H1 (cell line): ENCODE measurements around the gene PLK3. TPM values are rescaled to one million over a fixed set of nuclear protein-coding genes. Genes with fewer than 3 reads are reported as not detected.

Experiments used
- CTCF ChIA-PET: fragments of 300-600 bp; sonication (Branson Sonifier 250); formaldehyde crosslinking; loops from one replicate; lab custom pipeline; 2021; ENCODE audit not compliant: partially characterized antibody; lab: Charles Lee
- POLR2A ChIA-PET: fragments of 300-600 bp; sonication (Branson Sonifier 250); formaldehyde crosslinking; loops from one replicate; lab custom pipeline; 2021; ENCODE audit warnings: inconsistent platforms; ENCODE audit not compliant: partially characterized antibody; lab: Charles Lee
- DNase-seq, 2 experiments: peaks; one replicate each; pipeline versions ENCODE4 v3.0.0 to v3.0.0-alpha.2; 2010 to 2022; ENCODE audit warnings: low spot score in 2 of 2, low read depth in 1 of 2, mixed read lengths in 1 of 2
- FAIRE-seq: peaks from 2 replicates; lab custom pipeline; 2011; peaks lifted over from hg19 to GRCh38; lab: Jason Lieb, UNC
- H2AFZ ChIP-seq: 2 replicates; pipeline ENCODE4 v1.8.1; 2012; ENCODE audit warnings: low read length, inconsistent platforms
- H2AK5ac ChIP-seq: 2 replicates; pipeline ENCODE4 v1.6.1; 2013; ENCODE audit warnings: low read depth, low read length
- H2BK120ac ChIP-seq: replicated peaks from 2 replicates; pipeline ENCODE3; 2013; ENCODE audit warnings: low read depth, low read length, inconsistent platforms
- H2BK12ac ChIP-seq: 2 replicates; pipeline ENCODE4 v1.6.1; 2013; ENCODE audit warnings: low read depth, low read length
- H2BK15ac ChIP-seq: 2 replicates; pipeline ENCODE4 v1.6.1; 2013; ENCODE audit warnings: low read length
- H2BK20ac ChIP-seq: 2 replicates; pipeline ENCODE4 v1.6.1; 2013; ENCODE audit warnings: low read length
- H2BK5ac ChIP-seq: 2 replicates; pipeline ENCODE4 v1.6.1; 2013; ENCODE audit warnings: low read depth, low read length
- H3K14ac ChIP-seq: 2 replicates; pipeline ENCODE4 v1.6.1; 2013; ENCODE audit warnings: inconsistent platforms; ENCODE audit not compliant: insufficient read length
- H3K18ac ChIP-seq: 2 replicates; pipeline ENCODE4 v1.6.1; 2013; ENCODE audit warnings: low read length; ENCODE audit errors: extremely low read depth
- H3K23ac ChIP-seq: 2 replicates; pipeline ENCODE4 v1.6.1; 2013; ENCODE audit warnings: inconsistent platforms; ENCODE audit not compliant: insufficient read length
- H3K23me2 ChIP-seq: 2 replicates; pipeline ENCODE4 v1.6.1; 2013; ENCODE audit warnings: low read depth, low read length
- H3K27ac ChIP-seq: 2 replicates; pipeline ENCODE4 v1.6.1; 2011; ENCODE audit warnings: low read depth, low read length, inconsistent platforms
- H3K27me3 ChIP-seq, 4 experiments: replicated peaks in 1 of 4; 1 replicate in 1 of 4; 2 replicates in 3 of 4; pipeline versions ENCODE4 v1.6.1 to v1.8.1; 2011 to 2013; ENCODE audit warnings: low read length in 3 of 4, mild to moderate bottlenecking in 3 of 4, inconsistent platforms in 2 of 4, mixed read lengths in 2 of 4, moderate library complexity in 1 of 4; ENCODE audit not compliant: control insufficient read depth in 3 of 4, insufficient read depth in 3 of 4; ENCODE audit errors: extremely low read depth in 1 of 4
- H3K36me3 ChIP-seq, 4 experiments: 2 replicates each; pipeline versions ENCODE4 v1.6.1 to v1.8.1; 2011 to 2013; ENCODE audit warnings: mild to moderate bottlenecking in 4 of 4, low read length in 3 of 4, moderate library complexity in 2 of 4, control low read depth in 1 of 4, inconsistent platforms in 1 of 4; ENCODE audit not compliant: insufficient read depth in 4 of 4, control insufficient read depth in 2 of 4
- H3K4ac ChIP-seq: replicated peaks from 2 replicates; pipeline ENCODE3; 2013; ENCODE audit warnings: low read length, low read depth, mixed read lengths, inconsistent platforms; ENCODE audit not compliant: insufficient read length
- H3K4me1 ChIP-seq, 4 experiments: replicated peaks in 1 of 4; 1 replicate in 1 of 4; 2 replicates in 3 of 4; pipeline versions ENCODE4 v1.6.1 to v1.8.1; 2011 to 2013; ENCODE audit warnings: low read length in 3 of 4, inconsistent platforms in 2 of 4, mixed read lengths in 1 of 4; ENCODE audit not compliant: insufficient read depth in 4 of 4, control insufficient read depth in 3 of 4
- H3K4me2 ChIP-seq, 2 experiments: 2 replicates each; pipeline versions ENCODE4 v1.6.1 to v1.8.1; 2011 to 2013; ENCODE audit warnings: low read depth in 2 of 2, low read length in 2 of 2, control low read depth in 1 of 2, inconsistent platforms in 1 of 2, mild to moderate bottlenecking in 1 of 2; ENCODE audit not compliant: insufficient read depth in 1 of 2
- H3K4me3 ChIP-seq, 4 experiments: fragments of 200-600, 300-600 bp in 1 of 4; sonication (generic), shearing (Covaris generic), sonication (Bioruptor Twin) in 1 of 4; 2 replicates each; pipeline versions ENCODE4 v1.5.1 to v1.8.1; 2011 to 2016; ENCODE audit warnings: low read length in 4 of 4, low read depth in 3 of 4, control low read depth in 2 of 4, inconsistent platforms in 2 of 4, mild to moderate bottlenecking in 2 of 4, mixed read lengths in 1 of 4, moderate library complexity in 1 of 4; ENCODE audit not compliant: insufficient read depth in 2 of 4; ENCODE audit errors: extremely low read depth in 1 of 4
- H3K56ac ChIP-seq: replicated peaks from 2 replicates; pipeline ENCODE3; 2013; ENCODE audit warnings: low read depth, mild to moderate bottlenecking, mixed read lengths, low read length, inconsistent platforms; ENCODE audit not compliant: insufficient read length
- H3K79me1 ChIP-seq: 2 replicates; pipeline ENCODE4 v1.6.1; 2013; ENCODE audit warnings: low read depth, low read length, control low read depth
- H3K79me2 ChIP-seq, 2 experiments: 2 replicates each; pipeline versions ENCODE4 v1.6.1 to v1.8.1; 2012 to 2013; ENCODE audit warnings: low read length in 2 of 2, mild to moderate bottlenecking in 2 of 2, inconsistent platforms in 1 of 2; ENCODE audit not compliant: insufficient read depth in 2 of 2, control insufficient read depth in 1 of 2
- H3K9ac ChIP-seq, 4 experiments: replicated peaks in 1 of 4; 1 replicate in 1 of 4; 2 replicates in 3 of 4; pipeline versions ENCODE4 v1.6.1 to v1.8.1; 2011 to 2013; ENCODE audit warnings: low read depth in 3 of 4, low read length in 3 of 4, control low read depth in 2 of 4, mild to moderate bottlenecking in 2 of 4, moderate library complexity in 2 of 4, inconsistent platforms in 1 of 4; ENCODE audit errors: extremely low read depth in 1 of 4
- H3K9me3 ChIP-seq, 2 experiments: 2 replicates each; pipeline versions ENCODE4 v1.6.1 to v1.8.1; 2012 to 2013; ENCODE audit warnings: mild to moderate bottlenecking in 2 of 2, moderate library complexity in 2 of 2, control low read depth in 1 of 2, inconsistent platforms in 1 of 2, low read depth in 1 of 2, low read length in 1 of 2, mixed read lengths in 1 of 2; ENCODE audit not compliant: insufficient read depth in 2 of 2
- H4K20me1 ChIP-seq, 2 experiments: replicated peaks in 1 of 2; 2 replicates each; pipeline versions ENCODE3 to v1.8.1; 2011 to 2013; ENCODE audit warnings: inconsistent platforms in 2 of 2, low read length in 2 of 2, mild to moderate bottlenecking in 1 of 2; ENCODE audit not compliant: insufficient read depth in 2 of 2, control insufficient read depth in 1 of 2
- H4K5ac ChIP-seq: 2 replicates; pipeline ENCODE4 v1.6.1; 2013; ENCODE audit warnings: low read length, low read depth, mixed read lengths, inconsistent platforms; ENCODE audit not compliant: insufficient read length
- H4K8ac ChIP-seq: 2 replicates; pipeline ENCODE4 v1.8.0; 2013; ENCODE audit warnings: mild to moderate bottlenecking, moderate library complexity, low read length, inconsistent platforms; ENCODE audit not compliant: insufficient read depth; ENCODE audit errors: extremely low read depth
- H4K91ac ChIP-seq: replicated peaks from 2 replicates; pipeline ENCODE3; 2013; ENCODE audit warnings: low read length, mixed read lengths, inconsistent platforms; ENCODE audit not compliant: insufficient read length
- WGBS, 2 experiments: shearing (Covaris generic) in 1 of 2; methylation state at CpG; one replicate each; pipeline versions ENCODE4 v1.1.6 to v1.1.7; 2013 to 2015; ENCODE audit warnings: low lambda C conversion rate in 2 of 2, mixed read lengths in 2 of 2, inconsistent platforms in 1 of 2, low coverage in 1 of 2, missing lambda C conversion rate in 1 of 2; ENCODE audit not compliant: insufficient replicate concordance in 2 of 2, insufficient coverage in 1 of 2, insufficient read length in 1 of 2; ENCODE audit errors: extremely low coverage in 1 of 2, missing lambda C conversion rate in 1 of 2; 5-methylcytosine and 5-hydroxymethylcytosine counted together
- polyA plus RNA-seq, 7 experiments: library from polyadenylated mRNA; depleted of rRNA in 3 of 7; stranded (reverse) in 5 of 7; unstranded in 2 of 7; fragments of >200 nt in 5 of 7; fragments of 200-250 nt in 2 of 7; gene quantifications; 1 replicate in 5 of 7; 2 replicates in 1 of 7; 4 replicates in 1 of 7; pipeline versions ENCODE4 v1.2.1 to v1.2.3, GENCODE V29; 2011 to 2013; ENCODE audit warnings: missing spikeins in 2 of 7, mixed read lengths in 2 of 7
- total RNA-seq: library from RNA; stranded (reverse); fragmentation: NEBNext Ultra II Directional; extraction: Animal tissue kit (Norgen Biotek cat#: 25700); gene quantifications from 2 replicates; pipeline ENCODE4 v1.2.1, GENCODE V29; 2021

Gene PLK3
- total and polyA plus RNA-seq, 2 of the 8 experiments (the other 6 are each of a cell fraction or from before 2014, with no cell fraction given), result 7.9 to 12.3 TPM

DNA sequence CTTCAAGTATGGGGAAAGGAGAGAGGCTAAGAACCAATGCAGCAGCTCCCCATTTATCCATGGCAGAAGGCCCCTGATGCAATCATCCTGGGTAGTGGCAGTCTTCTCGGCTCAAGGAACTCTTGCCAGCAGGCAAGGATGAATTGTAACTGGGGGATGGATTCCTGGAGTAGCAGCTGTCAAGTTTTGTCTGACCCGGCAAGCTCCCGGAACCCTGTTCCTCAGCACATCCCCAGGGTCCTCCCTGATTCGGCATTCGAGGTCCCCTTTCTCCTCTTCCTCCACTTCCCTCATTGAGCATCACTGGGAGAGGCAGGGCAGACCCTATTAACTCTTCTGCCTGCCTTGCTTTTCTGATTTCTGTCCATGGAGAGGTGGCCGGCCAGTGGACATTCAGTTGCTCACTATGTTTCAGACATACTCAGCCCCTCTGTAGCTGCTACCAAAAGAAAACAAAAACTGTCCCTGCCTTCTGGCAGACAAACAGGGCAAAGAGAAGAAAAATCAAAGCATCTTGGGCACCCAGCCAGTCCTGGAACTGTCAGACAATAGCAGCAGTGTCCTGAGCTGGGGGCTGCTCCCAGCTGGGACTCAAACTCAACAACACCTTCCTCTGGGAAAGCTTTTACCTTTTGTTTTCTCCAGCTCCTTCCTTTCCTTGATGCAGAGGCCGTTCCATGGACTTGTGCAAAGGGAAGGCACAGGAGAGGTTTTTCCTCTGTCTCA lies 48.4 kb downstream of the PLK3 start:
- Histone ChIP-seq H3K14ac (no peak overlapping the region), H2BK5ac (no peak overlapping the region), H3K4me1 (no peaks in the 10 kb centered on the region), H3K9me3 (no peaks in the 10 kb centered on the region), H4K5ac (no peak overlapping the region), H2AFZ (no peak overlapping the region), H3K9ac (no peak overlapping the region), H3K4ac (no peak overlapping the region), H3K36me3 (no peaks in the 10 kb centered on the region), H4K8ac (no peak overlapping the region), H2AK5ac (no peak overlapping the region), H3K4me3 (no peak overlapping the region), H3K79me1 (no peaks in the 10 kb centered on the region), H3K4me2 (no peak overlapping the region), H2BK20ac (no peak overlapping the region), H2BK12ac (no peak overlapping the region), H4K20me1 (no peaks in the 10 kb centered on the region), H4K91ac (no peak overlapping the region), H3K56ac (no peak overlapping the region), H3K23me2 (no peaks in the 10 kb centered on the region; the same call in 1 of the 2 replicates), H3K23ac (no peak overlapping the region), H3K27me3 (no peaks in the 10 kb centered on the region), H2BK120ac (no peak overlapping the region), H3K27ac (no peak overlapping the region), H2BK15ac (no peak overlapping the region), H3K79me2 (no peaks in the 10 kb centered on the region), H3K18ac (no peak overlapping the region)
- FAIRE-seq, result no peak
- WGBS, 2 experiments, result 89% methylated on average over 7 of the region's 7 CpGs; no CpG with 5 or more reads in 1 of the 2 experiments
- no peak for DNase-seq
- ChIA-PET POLR2A (interaction anchor here (0.8 to 1.8 kb wide), 3 partner anchors 28 to 40 kb away, joined by 3 to 7 read pairs (median 4); partner anchors contain the start of gene BTBD19), CTCF (interaction anchor here (0.6 to 1.9 kb wide), 6 partner anchors 12 to 118 kb away, joined by 3 to 6 read pairs (median 4); partner anchors contain the start of genes PLK3 and RNU5D-1)
